Measurements from ENCODE around the gene SAA2.
"Not testable (repeated sequence)": the region's sequence is repeated elsewhere in the genome, so short reads cannot be mapped to it uniquely, and the experiment has no call there.

The SAA2 gene

GRCh38 chr11:18254781-18255361, 6.4 kb upstream of the SAA2 start:
- Histone ChIP-seq H3K27ac (no peak overlapping the region), H3K27me3 (ENCODE audit: insufficient read depth, low read depth, severe bottlenecking) (no peaks in the 10 kb centered on the region), H3K36me3 (no peaks in the 10 kb centered on the region), H3K4me3 (ENCODE audit: low read depth, low read length) (no peak overlapping the region), H3K9me3 (ENCODE audit: severe bottlenecking) (no peaks in the 10 kb centered on the region)
- TF ChIP-seq, protein P1, sequence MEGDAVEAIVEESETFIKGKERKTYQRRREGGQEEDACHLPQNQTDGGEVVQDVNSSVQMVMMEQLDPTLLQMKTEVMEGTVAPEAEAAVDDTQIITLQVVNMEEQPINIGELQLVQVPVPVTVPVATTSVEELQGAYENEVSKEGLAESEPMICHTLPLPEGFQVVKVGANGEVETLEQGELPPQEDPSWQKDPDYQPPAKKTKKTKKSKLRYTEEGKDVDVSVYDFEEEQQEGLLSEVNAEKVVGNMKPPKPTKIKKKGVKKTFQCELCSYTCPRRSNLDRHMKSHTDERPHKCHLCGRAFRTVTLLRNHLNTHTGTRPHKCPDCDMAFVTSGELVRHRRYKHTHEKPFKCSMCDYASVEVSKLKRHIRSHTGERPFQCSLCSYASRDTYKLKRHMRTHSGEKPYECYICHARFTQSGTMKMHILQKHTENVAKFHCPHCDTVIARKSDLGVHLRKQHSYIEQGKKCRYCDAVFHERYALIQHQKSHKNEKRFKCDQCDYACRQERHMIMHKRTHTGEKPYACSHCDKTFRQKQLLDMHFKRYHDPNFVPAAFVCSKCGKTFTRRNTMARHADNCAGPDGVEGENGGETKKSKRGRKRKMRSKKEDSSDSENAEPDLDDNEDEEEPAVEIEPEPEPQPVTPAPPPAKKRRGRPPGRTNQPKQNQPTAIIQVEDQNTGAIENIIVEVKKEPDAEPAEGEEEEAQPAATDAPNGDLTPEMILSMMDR (IDR thresholded peaks at IDR 0.05; ENCODE audit: low read depth, low read length): no peak
- no peak for DNase-seq

DNA sequence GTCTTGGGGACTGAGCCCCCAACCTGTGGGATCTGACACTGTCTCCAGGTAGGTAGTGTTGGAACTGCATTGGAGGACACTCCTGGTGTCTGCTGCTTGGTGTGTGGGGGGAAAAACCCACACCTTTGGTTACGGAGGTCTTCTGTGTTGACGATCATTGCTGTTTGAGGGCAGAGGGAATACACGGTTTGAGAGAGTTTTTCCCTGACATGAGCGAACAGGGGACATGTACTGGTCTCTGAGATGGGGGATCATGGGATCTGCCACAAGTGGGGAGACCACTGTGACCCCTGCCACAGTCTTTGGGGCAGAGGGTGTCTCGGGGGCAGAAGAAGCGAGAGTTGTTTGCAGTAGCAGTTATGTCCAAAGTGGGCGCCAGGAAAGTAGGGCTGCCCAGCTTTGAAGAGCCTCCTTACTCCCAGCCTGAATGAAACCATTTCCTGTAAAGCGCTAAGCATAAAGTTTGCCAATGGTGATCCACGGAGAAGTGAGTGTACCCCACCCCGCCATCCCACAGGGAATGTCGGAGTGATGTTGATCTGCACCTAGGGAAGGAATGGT, 5.4 kb upstream of the SAA2 start:
- no peak for DNase-seq
- Histone ChIP-seq H3K4me3 (ENCODE audit: low read depth, low read length) (no peak overlapping the region), H3K27ac (no peak overlapping the region), H3K9me3 (ENCODE audit: severe bottlenecking) (no peaks in the 10 kb centered on the region), H3K27me3 (ENCODE audit: insufficient read depth, low read depth, severe bottlenecking) (no peaks in the 10 kb centered on the region), H3K36me3 (no peaks in the 10 kb centered on the region)
- TF ChIP-seq, protein P1 (IDR thresholded peaks at IDR 0.05; ENCODE audit: low read depth, low read length): no peak

DNA sequence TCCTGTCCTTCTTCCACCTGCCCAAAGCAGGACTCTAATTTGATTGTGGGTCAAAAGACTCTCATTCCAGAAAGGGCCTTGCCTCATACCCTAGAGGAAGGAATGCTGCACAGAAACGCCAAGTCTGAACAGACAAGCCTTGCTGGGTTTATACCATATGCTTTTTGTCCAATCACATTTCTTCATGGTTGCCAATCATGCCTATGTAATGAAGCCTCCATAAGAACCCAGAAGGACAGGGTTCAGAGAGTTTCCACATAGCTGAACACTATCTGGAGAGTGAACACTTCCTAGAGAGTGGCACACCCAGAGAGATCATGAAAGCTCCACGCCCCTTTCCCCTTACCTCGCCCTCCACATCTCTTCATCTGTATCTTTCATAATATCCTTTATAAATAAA, 4.8 kb upstream of the SAA2 start:
- Histone ChIP-seq H3K36me3 (no peaks in the 10 kb centered on the region), H3K4me3 (ENCODE audit: low read depth, low read length) (no peak overlapping the region), H3K27me3 (ENCODE audit: insufficient read depth, low read depth, severe bottlenecking) (no peaks in the 10 kb centered on the region), H3K27ac (no peak overlapping the region), H3K9me3 (ENCODE audit: severe bottlenecking) (no peaks in the 10 kb centered on the region)
- DNase-seq: no peak
- TF ChIP-seq, protein P1 (IDR thresholded peaks at IDR 0.05; ENCODE audit: low read depth, low read length): no peak

DNA sequence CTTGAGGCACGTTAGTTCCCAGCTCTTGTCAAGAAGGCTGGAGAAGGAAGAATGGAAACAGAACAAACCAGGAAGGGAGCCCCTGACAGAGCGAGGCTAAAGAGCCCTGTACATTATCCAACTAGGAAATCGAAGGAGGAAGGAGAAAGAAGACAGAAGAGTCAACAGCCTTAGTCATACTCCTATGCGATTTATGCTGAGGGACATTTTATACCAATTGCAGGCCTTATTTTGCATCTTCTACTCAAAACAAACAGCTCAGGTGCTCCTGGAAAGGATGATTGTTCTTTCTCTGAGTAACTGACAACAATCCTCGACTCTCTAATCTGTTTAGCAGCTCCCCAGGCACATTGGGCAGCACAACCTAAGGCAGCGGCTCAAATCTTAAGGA, 1.3 kb downstream of the SAA2 start:
- not testable (repeated sequence) for DNase-seq; H3K9me3 ChIP-seq (ENCODE audit: severe bottlenecking); H3K27ac ChIP-seq; H3K4me3 ChIP-seq (ENCODE audit: low read depth, low read length); H3K27me3 ChIP-seq (ENCODE audit: insufficient read depth, low read depth, severe bottlenecking); H3K36me3 ChIP-seq

DNA sequence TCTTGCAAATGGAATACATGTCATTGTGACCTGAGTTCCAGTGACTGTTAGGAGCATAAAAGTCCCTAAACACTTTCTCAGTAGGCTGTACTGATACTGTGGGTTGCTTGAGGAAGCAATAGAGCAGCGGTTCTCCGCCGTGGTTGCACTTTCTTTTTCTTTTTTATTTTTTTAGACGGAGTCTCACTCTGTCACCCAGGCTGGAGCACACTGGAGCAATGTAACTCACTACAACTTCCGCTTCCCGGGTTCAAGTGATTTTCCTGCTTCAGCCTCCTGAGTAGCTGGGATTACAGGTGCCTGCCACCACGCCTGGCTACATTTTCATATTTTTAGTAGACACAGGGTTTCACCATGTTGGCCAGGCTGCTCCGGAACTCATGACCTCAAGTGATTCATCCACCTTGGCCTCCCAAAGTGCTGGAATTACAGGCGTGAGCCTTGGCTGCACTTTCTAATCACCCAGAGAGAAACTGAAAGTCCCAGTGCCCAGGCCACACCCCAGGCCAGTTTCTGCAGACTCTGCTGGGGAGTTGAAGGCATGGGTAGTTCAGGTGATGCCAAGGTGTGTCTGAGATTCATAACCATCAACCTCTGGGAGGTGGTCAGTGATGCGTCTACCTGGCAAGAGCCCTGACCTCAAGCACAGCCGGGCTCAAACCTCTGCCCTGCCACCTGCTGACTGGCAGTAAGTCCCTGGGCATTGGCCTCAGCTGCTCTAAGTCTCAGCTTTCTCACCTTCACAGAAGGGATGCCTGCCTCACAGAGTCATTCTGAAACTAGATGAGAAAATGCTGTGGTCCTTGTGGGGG, 1.9 kb downstream of the SAA2 start:
- not testable (repeated sequence) for H3K27ac ChIP-seq; H3K27me3 ChIP-seq (ENCODE audit: insufficient read depth, low read depth, severe bottlenecking); H3K4me3 ChIP-seq (ENCODE audit: low read depth, low read length); H3K36me3 ChIP-seq; DNase-seq; H3K9me3 ChIP-seq (ENCODE audit: severe bottlenecking)

- no peaks in the 10 kb centered on the region for H3K9me3 ChIP-seq (ENCODE audit: severe bottlenecking)
- TF ChIP-seq, protein P1 (IDR thresholded peaks at IDR 0.05; ENCODE audit: low read depth, low read length): no peak
- DNase-seq: no peak
- no peak overlapping the region for H3K27ac ChIP-seq
- H3K4me3 ChIP-seq (ENCODE audit: low read depth, low read length): no peak overlapping the region
- no peaks in the 10 kb centered on the region for H3K36me3 ChIP-seq
- no peaks in the 10 kb centered on the region for H3K27me3 ChIP-seq (ENCODE audit: insufficient read depth, low read depth, severe bottlenecking)
These were observed 3.1 kb downstream of the SAA2 start for GRCh38 chr11:18245396-18245795.

All from WERI-Rb-1 (cell line).